ENCODE results near the gene SERPINA6.
"Not testable (repeated sequence)": the region's sequence is repeated elsewhere in the genome, so short reads cannot be mapped to it uniquely, and the experiment has no call there.

Gene SERPINA6

DNA sequence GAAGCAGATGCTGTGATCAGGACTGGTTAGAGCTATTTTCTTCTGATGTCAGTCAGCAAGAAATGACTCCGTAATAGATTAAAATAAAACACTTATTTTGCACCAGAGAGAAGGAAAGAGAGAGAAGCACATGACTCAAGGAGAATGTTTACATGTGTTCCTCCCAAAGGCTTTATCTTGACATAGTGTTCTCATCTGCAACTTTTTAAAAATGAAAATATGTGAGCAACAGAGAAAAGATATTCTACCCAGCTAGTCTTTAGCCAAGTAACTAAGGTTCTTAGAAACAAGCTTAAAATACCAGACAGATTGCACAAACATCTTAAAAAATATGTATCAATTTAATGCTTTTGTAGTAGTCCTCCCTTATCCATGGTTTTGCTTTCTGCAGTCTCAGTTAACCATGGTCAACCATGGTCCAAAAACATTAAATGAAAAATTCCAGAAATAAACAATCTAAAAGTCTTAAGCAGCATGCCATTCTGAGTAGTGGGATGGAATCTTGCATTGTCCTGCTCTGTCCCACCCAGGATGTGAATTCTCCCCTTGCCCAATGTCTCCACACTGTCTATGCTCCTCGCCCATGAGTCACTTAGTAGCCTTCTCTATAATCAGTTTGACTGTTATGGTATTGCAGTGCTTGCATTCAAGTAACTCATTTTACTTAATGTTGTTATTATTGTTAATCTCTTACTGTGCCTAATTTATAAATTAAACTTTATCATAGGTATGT, 40.0 kb downstream of the SERPINA6 start:
- H3K4me3 ChIP-seq (ENCODE audit: low read depth, low read length) = no peak overlapping the region
- no peaks in the 10 kb centered on the region for H3K27me3 ChIP-seq (ENCODE audit: control insufficient read depth, insufficient read depth, low read length)
- no peaks in the 10 kb centered on the region for H3K4me1 ChIP-seq (ENCODE audit: control insufficient read depth, insufficient read depth, low read length)
- no peaks in the 10 kb centered on the region for H3K36me3 ChIP-seq (ENCODE audit: control insufficient read depth, insufficient read depth, low read length)
- H3K9me3 ChIP-seq (ENCODE audit: control insufficient read depth, insufficient read depth, low read length) = no peaks in the 10 kb centered on the region
- no peak overlapping the region for H3K9ac ChIP-seq (ENCODE audit: low read depth, low read length)

DNA sequence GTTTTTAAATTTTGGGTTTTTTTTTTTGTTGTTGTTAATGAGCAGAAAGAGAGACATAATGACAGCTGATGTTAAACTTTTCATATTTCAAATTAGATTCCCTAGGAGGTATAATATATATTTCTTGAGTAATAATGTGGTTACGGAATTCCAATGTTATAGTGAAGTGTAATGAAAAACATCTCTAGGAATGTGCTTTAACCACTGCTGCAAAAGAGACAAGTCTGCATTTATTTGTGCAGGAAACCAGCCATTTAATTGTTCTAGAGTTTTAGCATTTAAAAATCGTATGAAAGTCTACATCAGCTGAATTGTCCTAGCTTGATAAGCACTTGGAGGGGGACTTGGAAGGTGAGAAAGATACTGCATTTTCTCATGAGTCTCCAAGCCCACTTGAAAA, 44.4 kb downstream of the SERPINA6 start:
- H3K27me3 ChIP-seq (ENCODE audit: control insufficient read depth, insufficient read depth, low read length) = no peaks in the 10 kb centered on the region
- no peak overlapping the region for H3K4me3 ChIP-seq (ENCODE audit: low read depth, low read length)
- H3K4me1 ChIP-seq (ENCODE audit: control insufficient read depth, insufficient read depth, low read length) = no peaks in the 10 kb centered on the region
- H3K9ac ChIP-seq (ENCODE audit: low read depth, low read length) = no peak overlapping the region
- H3K9me3 ChIP-seq (ENCODE audit: control insufficient read depth, insufficient read depth, low read length) = no peaks in the 10 kb centered on the region
- H3K36me3 ChIP-seq (ENCODE audit: control insufficient read depth, insufficient read depth, low read length) = no peaks in the 10 kb centered on the region

DNA sequence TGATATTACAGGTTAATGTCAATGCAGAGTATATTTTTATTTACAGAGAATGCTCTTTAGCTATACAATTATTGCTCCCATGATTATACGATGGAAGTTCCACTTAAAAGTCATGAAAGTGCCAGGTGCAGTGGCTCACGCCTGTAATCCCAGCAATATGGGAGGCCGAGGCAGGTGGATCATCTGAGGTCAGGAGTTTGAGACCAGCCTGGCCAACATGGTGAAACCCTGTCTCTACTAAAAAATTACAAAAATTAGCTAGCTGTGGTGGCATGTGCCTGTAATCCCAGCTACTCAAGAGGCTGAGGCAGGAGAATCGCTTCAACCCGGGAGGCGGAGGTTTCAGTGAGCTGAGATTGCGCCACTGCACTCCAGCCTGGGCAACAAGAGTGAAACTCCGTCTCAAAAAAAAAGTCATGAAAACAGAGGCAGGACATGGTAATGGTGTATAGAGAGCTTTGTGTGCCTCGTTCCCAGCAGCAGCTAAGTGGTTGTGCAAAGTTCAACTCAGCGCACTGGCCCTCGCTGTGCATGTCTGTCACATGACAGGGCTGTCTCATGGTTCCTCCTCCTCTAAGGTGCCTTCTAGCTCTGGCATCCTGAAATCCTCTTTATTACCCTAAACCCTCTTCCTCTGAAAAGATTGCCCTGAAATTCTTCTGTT, 46.1 kb downstream of the SERPINA6 start:
- not testable (repeated sequence) for H3K9me3 ChIP-seq (ENCODE audit: control insufficient read depth, insufficient read depth, low read length); H3K4me3 ChIP-seq (ENCODE audit: low read depth, low read length); H3K4me1 ChIP-seq (ENCODE audit: control insufficient read depth, insufficient read depth, low read length); H3K27me3 ChIP-seq (ENCODE audit: control insufficient read depth, insufficient read depth, low read length); H3K9ac ChIP-seq (ENCODE audit: low read depth, low read length); H3K36me3 ChIP-seq (ENCODE audit: control insufficient read depth, insufficient read depth, low read length)

DNA sequence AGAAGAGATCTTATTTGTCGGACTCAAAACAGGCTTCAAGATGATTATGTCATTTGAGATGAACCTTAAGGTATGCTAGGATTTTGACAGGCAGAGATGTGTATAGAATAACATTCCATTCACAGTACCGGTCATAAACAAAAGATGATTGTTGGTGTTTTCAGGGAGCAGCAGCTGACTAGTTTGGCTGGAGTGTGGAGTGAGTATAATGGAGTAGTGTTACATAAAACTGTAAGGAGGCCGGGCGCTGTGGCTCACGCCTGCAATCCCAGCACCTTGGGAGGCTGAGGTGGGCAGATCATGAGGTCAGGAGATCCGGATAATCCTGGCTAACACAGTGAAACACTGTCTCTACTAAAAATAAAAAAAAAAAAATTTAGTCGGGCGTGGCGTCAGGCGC, 54.0 kb downstream of the SERPINA6 start:
- Histone ChIP-seq H3K36me3 (ENCODE audit: control insufficient read depth, insufficient read depth, low read length) (no peaks in the 10 kb centered on the region), H3K27me3 (ENCODE audit: control insufficient read depth, insufficient read depth, low read length) (no peaks in the 10 kb centered on the region), H3K4me3 (ENCODE audit: low read depth, low read length) (no peak overlapping the region), H3K9ac (ENCODE audit: low read depth, low read length) (no peak overlapping the region), H3K4me1 (ENCODE audit: control insufficient read depth, insufficient read depth, low read length) (no peaks in the 10 kb centered on the region), H3K9me3 (ENCODE audit: control insufficient read depth, insufficient read depth, low read length) (no peaks in the 10 kb centered on the region)

DNA sequence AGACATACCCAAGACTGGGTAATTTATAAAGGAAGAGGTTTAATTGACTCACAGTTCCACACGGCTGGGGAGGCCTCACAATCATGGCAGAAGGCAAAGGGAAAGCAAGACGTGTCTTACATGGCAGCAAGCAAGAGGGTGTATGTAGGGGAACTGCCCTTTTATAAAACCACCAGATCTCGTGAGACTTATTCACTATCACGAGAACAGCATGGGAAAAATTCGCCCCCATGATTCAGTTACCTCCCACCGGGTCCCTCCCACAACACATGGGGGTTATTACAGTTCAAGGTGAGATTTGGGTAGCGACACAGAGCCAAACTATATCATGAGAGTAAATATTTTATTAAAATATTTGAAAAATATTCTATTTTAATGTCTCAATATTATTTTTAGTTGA, 54.6 kb downstream of the SERPINA6 start:
- not testable (repeated sequence) for H3K4me1 ChIP-seq (ENCODE audit: control insufficient read depth, insufficient read depth, low read length); H3K9me3 ChIP-seq (ENCODE audit: control insufficient read depth, insufficient read depth, low read length); H3K9ac ChIP-seq (ENCODE audit: low read depth, low read length); H3K27me3 ChIP-seq (ENCODE audit: control insufficient read depth, insufficient read depth, low read length); H3K36me3 ChIP-seq (ENCODE audit: control insufficient read depth, insufficient read depth, low read length); H3K4me3 ChIP-seq (ENCODE audit: low read depth, low read length)

DNA sequence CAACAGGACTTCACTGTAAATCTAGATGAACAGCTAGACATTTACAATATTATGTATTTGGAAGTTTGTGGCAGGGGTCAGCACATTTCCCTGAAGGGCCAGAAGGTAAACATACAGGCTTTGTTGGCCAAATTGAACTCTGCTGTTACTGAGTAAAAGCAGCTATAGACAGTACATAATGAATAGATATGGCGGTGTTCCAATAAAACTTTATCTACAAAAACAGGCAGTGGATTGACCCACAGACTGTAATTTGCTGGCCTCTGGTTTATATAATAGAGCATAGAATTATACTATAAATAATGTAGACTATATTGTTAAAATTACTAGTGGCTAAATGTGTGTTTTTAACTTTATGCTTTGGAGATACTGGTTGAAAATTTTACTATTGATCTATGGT, 55.8 kb downstream of the SERPINA6 start:
- Histone ChIP-seq H3K9ac (ENCODE audit: low read depth, low read length) (no peak overlapping the region), H3K4me1 (ENCODE audit: control insufficient read depth, insufficient read depth, low read length) (no peaks in the 10 kb centered on the region), H3K27me3 (ENCODE audit: control insufficient read depth, insufficient read depth, low read length) (no peaks in the 10 kb centered on the region), H3K4me3 (ENCODE audit: low read depth, low read length) (no peak overlapping the region), H3K36me3 (ENCODE audit: control insufficient read depth, insufficient read depth, low read length) (no peaks in the 10 kb centered on the region), H3K9me3 (ENCODE audit: control insufficient read depth, insufficient read depth, low read length) (no peaks in the 10 kb centered on the region)

DNA sequence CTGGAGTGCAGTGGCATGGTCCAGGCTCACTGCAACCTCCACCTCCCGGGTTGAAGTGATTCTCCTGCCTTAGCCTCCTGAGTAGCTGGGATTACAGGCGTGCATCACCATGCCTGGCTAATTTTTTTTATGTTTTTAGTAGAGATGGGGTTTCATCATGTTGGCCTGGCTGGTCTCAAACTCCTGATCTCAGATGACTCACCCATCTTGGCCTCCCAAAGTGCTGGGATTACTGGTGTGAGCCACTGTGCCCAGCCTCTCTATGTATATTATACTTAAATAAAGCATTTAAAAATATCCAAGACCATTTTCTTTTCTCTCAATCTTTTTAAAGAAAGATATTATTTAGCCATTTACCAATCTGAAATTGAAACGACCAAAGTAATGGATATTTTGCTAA, 58.9 kb downstream of the SERPINA6 start:
- not testable (repeated sequence) for H3K36me3 ChIP-seq (ENCODE audit: control insufficient read depth, insufficient read depth, low read length)

More for the DNA sequence above, 58.9 kb downstream of the SERPINA6 start:
- not testable (repeated sequence) for H3K9me3 ChIP-seq (ENCODE audit: control insufficient read depth, insufficient read depth, low read length); H3K4me1 ChIP-seq (ENCODE audit: control insufficient read depth, insufficient read depth, low read length); H3K4me3 ChIP-seq (ENCODE audit: low read depth, low read length); H3K9ac ChIP-seq (ENCODE audit: low read depth, low read length); H3K27me3 ChIP-seq (ENCODE audit: control insufficient read depth, insufficient read depth, low read length)

All from iPS-15b (cell line).